ENCODE data around the gene DTNB.

Gene DTNB

GRCh38 chr2:25512707-25513106 is 160.7 kb downstream of the DTNB start:
- no peak for DNase-seq
- TF ChIP-seq, protein P1, sequence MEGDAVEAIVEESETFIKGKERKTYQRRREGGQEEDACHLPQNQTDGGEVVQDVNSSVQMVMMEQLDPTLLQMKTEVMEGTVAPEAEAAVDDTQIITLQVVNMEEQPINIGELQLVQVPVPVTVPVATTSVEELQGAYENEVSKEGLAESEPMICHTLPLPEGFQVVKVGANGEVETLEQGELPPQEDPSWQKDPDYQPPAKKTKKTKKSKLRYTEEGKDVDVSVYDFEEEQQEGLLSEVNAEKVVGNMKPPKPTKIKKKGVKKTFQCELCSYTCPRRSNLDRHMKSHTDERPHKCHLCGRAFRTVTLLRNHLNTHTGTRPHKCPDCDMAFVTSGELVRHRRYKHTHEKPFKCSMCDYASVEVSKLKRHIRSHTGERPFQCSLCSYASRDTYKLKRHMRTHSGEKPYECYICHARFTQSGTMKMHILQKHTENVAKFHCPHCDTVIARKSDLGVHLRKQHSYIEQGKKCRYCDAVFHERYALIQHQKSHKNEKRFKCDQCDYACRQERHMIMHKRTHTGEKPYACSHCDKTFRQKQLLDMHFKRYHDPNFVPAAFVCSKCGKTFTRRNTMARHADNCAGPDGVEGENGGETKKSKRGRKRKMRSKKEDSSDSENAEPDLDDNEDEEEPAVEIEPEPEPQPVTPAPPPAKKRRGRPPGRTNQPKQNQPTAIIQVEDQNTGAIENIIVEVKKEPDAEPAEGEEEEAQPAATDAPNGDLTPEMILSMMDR (IDR thresholded peaks at IDR 0.05; ENCODE audit: low read depth, low read length): no peak
- no peak overlapping the region for H3K27ac ChIP-seq

GRCh38 chr2:25506226-25506625 is 167.2 kb downstream of the DTNB start:
- Histone ChIP-seq H3K27me3 (ENCODE audit: insufficient read depth, low read depth, severe bottlenecking) (no peaks in the 10 kb centered on the region), H3K27ac (no peak overlapping the region), H3K36me3 (no peaks in the 10 kb centered on the region), H3K9me3 (ENCODE audit: severe bottlenecking) (no peaks in the 10 kb centered on the region), H3K4me3 (ENCODE audit: low read depth, low read length) (no peak overlapping the region)
- TF ChIP-seq, protein P1 (IDR thresholded peaks at IDR 0.05; ENCODE audit: low read depth, low read length): no peak
- no peak for DNase-seq

More at GRCh38 chr2:25512707-25513106, 160.7 kb downstream of the DTNB start:
- H3K4me3 ChIP-seq (ENCODE audit: low read depth, low read length): no peak overlapping the region
- H3K36me3 ChIP-seq: no peaks in the 10 kb centered on the region
- H3K27me3 ChIP-seq (ENCODE audit: insufficient read depth, low read depth, severe bottlenecking): no peaks in the 10 kb centered on the region
- H3K9me3 ChIP-seq (ENCODE audit: severe bottlenecking): no peaks in the 10 kb centered on the region

GRCh38 chr2:25505622-25506021 is 167.8 kb downstream of the DTNB start:
- H3K27me3 ChIP-seq (ENCODE audit: insufficient read depth, low read depth, severe bottlenecking): no peaks in the 10 kb centered on the region
- H3K4me3 ChIP-seq (ENCODE audit: low read depth, low read length): no peak overlapping the region
- no peak for DNase-seq
- no peak overlapping the region for H3K27ac ChIP-seq
- TF ChIP-seq, protein P1 (IDR thresholded peaks at IDR 0.05; ENCODE audit: low read depth, low read length): no peak
- no peaks in the 10 kb centered on the region for H3K9me3 ChIP-seq (ENCODE audit: severe bottlenecking)
- no peaks in the 10 kb centered on the region for H3K36me3 ChIP-seq

- Histone ChIP-seq H3K27ac (no peak overlapping the region), H3K9me3 (ENCODE audit: severe bottlenecking) (no peaks in the 10 kb centered on the region), H3K36me3 (no peaks in the 10 kb centered on the region), H3K4me3 (ENCODE audit: low read depth, low read length) (no peak overlapping the region), H3K27me3 (ENCODE audit: insufficient read depth, low read depth, severe bottlenecking) (no peaks in the 10 kb centered on the region)
- DNase-seq: no peak
- TF ChIP-seq, protein P1 (IDR thresholded peaks at IDR 0.05; ENCODE audit: low read depth, low read length): no peak
Measured at GRCh38 chr2:25505182-25505581, 168.2 kb downstream of the DTNB start.

GRCh38 chr2:25504266-25504665 is 169.1 kb downstream of the DTNB start:
- TF ChIP-seq, protein P1 (IDR thresholded peaks at IDR 0.05; ENCODE audit: low read depth, low read length): no peak
- no peaks in the 10 kb centered on the region for H3K9me3 ChIP-seq (ENCODE audit: severe bottlenecking)
- no peaks in the 10 kb centered on the region for H3K36me3 ChIP-seq
- H3K27ac ChIP-seq: no peak overlapping the region
- H3K4me3 ChIP-seq (ENCODE audit: low read depth, low read length): no peak overlapping the region
- DNase-seq: no peak
- H3K27me3 ChIP-seq (ENCODE audit: insufficient read depth, low read depth, severe bottlenecking): no peaks in the 10 kb centered on the region

DNA sequence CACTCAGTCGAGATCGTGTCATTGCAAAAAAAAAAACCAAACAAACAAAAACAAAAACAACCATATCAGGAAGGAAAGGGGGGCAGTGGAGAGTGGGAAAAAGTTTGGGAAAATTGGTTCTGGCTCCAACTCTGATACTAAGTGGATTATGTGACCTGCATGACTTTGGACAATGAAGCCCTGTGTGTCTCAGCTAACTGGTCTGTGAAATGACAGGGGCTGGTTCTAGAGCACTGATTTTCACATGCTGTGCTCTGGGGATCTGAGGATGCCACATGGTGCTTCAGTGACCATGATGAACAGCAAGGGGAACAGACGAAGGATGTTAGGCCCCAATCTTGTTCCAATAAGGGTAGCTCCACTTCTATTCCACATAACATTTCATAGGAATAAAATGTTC is 174.2 kb downstream of the DTNB start:
- no peaks in the 10 kb centered on the region for H3K36me3 ChIP-seq
- TF ChIP-seq, protein P1 (IDR thresholded peaks at IDR 0.05; ENCODE audit: low read depth, low read length): no peak
- no peak for DNase-seq
- no peak overlapping the region for H3K27ac ChIP-seq
- H3K27me3 ChIP-seq (ENCODE audit: insufficient read depth, low read depth, severe bottlenecking): no peaks in the 10 kb centered on the region
- no peaks in the 10 kb centered on the region for H3K9me3 ChIP-seq (ENCODE audit: severe bottlenecking)
- no peak overlapping the region for H3K4me3 ChIP-seq (ENCODE audit: low read depth, low read length)
